NCI-H1436 (cell line): Measurements from ENCODE around the gene CACNA1H.
"Not testable (repeated sequence)": the region's sequence is repeated elsewhere in the genome, so short reads cannot be mapped to it uniquely, and the experiment has no call there.

Experiments
- DNase-seq: peaks from one replicate; lab custom pipeline; 2025; lab: John Stamatoyannopoulos, UW

Gene CACNA1H

DNA sequence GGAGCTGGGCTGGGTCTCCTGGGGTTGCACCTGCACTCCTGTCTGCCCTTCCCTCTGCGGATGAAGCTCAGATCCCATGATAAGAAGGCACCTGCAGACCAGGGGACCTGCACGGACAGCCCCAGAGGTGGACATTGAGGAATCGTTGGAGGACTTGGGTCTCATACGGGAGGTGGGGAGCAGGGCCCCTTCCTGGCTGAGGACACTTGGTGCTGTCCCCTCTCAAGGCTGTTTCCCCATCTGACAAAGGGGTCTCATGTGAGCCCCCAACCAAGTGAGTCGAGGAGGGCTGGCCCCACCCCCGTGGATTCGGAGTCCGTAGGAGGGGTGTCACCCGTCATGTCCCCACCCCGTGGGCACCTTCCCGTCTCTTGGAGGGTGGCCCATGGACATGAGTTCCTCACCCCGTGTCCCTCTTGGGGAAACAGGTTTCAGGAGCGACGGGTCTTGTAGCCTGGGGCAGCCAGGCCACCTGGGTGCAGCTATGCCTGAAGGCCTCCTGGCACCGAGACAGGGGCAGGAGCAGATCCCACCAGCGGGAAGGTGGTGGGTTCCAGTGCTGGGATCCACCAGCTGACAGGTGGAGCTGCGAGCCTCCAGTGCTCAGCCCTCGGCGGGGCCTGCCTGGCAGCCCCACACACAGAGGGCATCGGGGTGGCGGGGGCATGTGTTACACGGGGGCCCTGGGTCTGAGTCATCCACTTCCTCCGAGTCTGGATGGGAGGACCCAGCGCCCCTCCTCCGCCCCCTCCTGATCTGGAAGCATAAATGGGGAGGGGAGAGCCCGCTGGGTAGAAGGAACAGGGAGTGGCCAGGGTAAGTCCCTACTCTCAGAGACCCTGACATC is 102.6 kb downstream of the CACNA1H start, which contains the start of gene TPSD1:
TPSD1 (plus strand) TSS at position 794 of the 847 bp plus-strand sequence. CDS start 212 bp downstream, outside the sequence.
- DNase-seq = not testable (repeated sequence)

DNA sequence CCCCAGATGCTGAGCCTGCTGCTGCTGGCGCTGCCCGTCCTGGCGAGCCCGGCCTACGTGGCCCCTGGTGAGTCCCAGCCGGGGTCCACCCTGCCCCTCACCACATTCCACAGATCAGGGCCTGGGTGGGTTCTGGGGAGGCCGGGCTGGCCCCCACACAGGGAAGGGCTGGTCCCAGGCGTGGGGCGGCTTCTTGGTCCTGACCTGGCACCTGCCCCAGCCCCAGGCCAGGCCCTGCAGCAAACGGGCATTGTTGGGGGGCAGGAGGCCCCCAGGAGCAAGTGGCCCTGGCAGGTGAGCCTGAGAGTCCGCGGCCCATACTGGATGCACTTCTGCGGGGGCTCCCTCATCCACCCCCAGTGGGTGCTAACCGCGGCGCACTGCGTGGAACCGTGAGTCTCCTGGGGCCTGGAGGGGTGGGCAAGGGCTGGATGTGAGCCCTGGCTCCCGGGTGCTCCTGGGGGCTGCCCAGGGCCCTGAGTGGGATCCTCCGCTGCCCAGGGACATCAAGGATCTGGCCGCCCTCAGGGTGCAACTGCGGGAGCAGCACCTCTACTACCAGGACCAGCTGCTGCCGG is 103.5 kb downstream of the CACNA1H start:
- not testable (repeated sequence) for DNase-seq

DNA sequence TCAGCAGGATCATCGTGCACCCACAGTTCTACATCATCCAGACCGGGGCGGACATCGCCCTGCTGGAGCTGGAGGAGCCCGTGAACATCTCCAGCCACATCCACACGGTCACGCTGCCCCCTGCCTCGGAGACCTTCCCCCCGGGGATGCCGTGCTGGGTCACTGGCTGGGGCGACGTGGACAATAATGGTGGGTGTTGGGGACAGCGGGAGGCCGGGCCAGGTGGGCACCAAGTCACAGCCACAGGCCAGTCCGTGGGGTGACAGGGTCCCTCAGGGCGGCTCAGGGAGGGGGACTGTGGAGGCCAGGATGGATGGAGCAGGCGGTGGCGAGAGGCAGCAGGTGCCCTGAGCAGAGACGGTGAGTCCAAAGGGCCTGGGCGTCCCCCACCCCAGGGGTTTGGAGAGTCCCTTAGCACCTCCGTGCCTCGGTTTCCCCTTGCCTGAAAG is 104.0 kb downstream of the CACNA1H start:
- no peak for DNase-seq

DNA sequence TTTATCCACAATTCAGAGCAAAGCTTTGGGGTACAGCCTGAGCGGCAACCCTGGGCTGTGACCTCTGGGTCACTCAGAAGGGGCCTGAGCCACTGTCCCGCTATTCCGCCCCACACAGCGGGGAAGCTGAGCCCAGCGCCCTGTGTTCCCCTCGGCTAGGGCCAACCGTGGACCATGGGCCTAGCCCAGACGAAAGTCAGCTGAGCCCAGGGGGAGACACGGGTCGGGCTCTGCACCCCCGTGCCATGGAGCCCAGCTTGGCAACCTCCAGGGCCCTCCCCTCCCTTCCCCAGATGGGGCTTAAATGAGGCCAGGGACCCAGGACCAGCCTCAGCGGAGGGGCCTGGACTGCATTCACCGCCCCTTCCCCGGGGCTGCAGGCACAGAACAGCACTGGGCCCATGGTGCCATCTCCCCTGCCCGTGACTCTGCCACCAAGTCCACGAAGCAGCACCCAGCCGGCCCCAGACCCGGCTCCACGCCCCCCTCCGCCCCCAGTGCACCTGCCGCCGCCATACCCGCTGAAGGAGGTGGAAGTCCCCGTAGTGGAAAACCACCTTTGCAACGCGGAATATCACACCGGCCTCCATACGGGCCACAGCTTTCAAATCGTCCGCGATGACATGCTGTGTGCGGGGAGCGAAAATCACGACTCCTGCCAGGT is 104.8 kb downstream of the CACNA1H start:
- no peak for DNase-seq

DNA sequence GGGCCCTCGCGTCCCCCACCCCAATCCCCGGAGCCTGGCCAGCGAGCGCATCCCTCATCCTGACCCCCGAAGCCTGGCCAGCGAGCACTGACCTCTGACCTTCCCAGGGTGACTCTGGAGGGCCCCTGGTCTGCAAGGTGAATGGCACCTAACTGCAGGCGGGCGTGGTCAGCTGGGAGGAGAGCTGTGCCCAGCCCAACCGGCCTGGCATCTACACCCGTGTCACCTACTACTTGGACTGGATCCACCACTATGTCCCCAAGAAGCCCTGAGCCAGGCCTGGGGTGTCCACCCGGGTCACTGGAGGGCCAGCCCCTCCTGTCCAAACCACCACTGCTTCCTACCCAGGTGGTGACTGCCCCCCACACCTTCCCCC is 105.3 kb downstream of the CACNA1H start:
- no peak for DNase-seq

DNA sequence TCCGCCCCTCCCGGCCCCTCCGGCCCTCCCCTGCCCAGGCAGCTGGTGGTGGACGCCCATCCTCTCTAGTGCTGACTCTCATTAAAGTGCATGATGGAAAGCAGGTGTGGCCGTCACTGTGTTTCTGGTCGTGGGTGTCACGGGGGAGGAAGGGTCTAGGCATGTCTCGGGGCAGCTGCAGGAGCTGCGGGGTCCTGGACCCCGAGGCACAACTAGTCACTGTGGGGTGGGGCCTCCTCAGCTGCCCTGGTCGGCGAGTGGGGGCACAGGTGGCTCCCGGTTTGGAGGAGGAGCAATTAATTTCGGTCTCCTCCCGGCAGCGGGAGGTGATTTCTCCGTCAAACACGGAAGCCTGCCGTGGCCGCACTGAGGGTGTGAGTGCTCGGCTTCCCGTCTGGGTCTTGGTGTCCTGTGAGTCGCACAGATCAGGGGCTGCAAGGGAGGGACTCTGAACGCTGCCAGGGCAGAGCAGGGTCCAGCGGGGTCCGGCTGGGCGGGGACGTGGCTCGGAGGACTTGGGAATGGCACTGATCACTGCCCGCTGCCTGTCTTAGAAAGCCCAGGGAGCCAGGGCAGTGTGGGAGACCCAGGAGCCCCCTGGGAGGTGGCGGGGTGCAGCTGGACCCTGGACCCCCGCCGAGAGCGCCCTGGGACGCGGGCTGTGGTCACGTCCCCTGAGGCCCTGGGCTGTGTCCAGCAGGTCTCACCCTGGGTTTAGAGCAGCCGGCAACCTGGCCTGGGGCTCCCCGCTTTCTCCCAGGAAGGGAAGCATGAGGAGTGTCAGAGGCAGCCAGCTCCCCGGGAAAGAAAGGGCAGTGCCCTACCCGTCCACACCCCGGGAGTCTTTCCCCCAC is 106.2 kb downstream of the CACNA1H start:
- no peak for DNase-seq

DNA sequence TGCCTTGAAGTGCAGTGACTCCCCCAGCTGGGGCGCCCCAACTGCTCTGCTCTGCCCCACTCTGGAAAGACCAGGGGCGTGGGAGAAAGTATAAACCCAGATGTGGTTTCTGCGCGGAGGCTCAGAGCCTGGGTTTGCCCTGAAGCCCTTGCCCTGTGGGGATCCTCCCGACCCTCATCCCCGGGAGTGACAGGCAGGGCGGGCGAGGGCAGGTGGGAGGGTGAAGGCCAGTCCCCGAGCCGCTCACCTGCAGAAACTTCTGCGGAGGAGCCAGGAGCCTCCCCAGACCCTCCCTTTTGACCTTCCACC is 106.8 kb downstream of the CACNA1H start:
- DNase-seq = no peak

DNA sequence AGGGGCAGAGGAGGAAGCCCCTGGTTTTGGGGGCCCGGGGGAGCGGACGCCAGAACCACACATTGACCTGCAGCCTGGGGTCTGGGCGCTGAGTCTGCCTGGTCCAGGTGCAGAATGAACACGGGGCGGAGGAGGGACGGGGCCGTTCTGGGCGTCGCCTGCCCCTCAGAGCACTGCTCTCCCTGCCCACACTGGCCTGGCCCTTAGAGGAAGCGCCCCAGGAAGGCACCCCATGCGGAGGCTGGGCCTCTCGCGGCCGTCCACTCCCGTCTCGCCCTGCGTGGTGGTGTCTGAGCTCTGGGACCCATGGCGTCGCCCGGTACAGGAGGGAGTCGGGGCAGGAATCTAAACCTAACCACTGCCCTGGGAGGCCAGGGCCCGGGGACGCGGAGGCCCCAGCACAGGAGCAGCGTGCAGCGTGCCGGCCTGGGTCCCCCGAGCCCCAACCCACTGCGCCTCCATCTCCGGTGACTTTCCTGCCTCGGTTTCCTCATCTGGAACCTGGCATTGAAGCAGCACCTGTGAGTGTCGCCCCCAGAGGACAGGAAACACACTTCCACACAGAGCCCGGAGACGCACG is 107.3 kb downstream of the CACNA1H start:
- DNase-seq = no peak

DNA sequence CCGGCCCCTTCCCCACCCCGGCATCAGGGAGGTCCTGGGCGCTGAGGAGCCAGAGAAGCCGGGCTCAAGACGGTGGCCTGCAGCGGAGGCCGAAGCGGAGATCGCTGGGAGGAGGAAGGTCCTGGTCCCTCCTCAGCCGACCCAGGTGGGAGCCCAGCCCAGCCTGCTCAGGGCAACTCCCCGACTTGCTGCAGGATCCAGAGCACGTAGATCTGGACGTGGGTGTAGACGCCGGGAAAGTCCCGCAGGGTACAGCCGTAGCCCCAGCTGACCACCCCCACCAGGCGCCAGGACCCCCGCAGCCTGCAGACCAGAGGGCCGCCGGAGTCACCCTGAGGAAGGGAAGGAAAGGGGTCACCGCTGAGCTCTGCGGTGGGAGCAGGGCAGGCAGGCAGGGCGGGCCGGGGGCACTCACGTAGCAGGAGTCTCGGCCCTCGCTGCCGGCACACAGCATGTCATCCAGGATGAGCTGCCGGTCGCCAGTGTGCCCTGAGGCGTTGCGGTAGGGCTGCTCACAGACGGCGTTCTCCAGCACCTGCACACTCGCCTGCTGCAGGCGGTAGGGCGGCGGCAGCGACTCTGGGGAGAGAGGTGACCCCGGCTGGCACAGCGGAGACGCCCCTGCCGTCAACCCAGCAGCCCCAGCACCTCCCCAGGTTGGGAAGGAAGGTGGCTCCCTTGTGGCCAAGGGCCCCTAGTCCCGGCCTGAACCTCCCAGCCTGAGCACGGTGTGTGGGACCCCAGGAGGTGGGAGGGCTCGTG is 108.4 kb downstream of the CACNA1H start:
- peak; percentile 51 for DNase-seq

DNA sequence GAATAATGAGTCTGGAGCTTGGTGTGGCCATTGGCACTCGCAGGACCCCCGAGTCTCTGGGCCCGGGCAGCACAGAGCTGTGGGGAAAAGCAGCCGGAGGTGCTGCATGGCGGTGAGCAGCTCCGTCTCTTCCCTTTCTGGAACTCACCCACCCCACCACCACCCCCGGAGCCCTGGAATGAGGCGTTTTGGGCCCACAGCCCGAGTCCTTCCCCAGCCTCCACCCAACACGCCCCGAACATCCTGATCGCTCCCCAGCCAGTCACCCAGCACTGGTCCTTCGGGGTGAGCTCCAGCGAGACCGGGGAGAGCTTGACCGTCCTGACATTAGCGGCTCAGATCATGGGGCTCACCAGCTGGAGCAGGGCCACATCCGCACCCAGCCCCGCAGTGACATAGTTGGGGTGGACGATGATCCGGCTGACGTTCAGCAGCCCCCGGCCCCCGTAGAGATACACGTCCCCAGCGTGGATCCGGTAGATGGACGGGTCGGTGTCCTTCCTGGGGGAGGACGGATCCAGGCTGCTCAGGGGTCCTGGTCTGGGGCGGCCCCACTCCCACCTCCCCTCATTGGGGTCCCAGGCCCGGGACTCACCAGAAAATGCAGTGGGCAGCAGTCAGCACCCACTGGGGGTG is 109.4 kb downstream of the CACNA1H start:
- no peak for DNase-seq

DNA sequence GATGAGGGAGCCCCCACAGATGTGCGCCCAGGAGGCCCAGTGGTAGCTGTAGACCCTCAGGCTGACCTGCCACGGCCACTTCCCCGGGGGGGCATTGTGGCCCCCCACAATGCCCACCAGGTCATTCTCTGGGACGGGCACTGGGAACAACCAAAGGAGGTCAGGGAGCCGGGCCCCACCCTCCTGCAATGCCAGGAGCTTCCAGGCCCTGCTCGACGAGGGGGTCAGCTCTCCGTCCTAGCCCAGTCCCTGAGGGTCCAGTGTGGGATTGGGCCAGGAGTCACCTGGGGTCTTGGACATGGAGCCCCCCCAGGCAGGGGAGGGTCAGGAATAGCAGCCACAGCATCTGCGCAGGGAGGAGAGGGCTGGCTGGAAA is 109.9 kb downstream of the CACNA1H start:
- DNase-seq = no peak

DNA sequence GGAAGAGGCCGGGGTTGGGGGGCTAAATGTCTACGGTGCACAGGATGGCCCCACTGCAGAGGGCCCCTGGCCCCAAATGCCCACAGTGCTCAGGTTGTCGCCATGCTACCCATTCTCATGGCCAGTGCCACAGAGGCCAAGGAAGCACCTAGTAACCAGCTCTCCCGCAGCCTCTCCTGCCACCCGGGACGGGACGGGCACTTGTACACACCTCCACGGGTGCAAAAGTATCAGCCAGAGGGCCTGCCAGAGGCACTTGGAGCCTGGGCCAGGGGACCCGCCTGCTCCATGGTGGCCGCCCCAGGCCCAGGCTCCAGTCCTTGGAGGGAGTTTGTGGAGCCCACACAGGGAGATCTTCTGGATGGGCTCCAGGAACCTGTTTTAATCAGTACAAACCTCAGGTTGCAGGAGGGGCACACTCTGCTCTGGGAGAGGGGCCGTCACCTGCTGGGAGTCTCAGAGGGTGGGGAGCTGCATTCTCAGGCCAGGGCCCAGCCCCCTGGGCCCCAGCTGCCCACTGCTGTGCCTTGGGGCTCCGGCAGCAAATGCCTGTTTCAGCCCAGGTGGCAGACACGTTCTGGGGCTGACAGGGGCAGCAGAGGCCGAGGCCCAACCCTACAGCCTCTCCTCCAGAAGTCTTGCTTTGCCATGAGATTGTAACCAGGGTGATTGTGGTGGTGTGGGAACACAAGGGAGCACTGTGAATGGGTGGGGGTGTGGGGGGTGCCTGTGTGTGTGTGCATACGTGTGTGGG is 110.9 kb downstream of the CACNA1H start:
- DNase-seq = no peak

DNA sequence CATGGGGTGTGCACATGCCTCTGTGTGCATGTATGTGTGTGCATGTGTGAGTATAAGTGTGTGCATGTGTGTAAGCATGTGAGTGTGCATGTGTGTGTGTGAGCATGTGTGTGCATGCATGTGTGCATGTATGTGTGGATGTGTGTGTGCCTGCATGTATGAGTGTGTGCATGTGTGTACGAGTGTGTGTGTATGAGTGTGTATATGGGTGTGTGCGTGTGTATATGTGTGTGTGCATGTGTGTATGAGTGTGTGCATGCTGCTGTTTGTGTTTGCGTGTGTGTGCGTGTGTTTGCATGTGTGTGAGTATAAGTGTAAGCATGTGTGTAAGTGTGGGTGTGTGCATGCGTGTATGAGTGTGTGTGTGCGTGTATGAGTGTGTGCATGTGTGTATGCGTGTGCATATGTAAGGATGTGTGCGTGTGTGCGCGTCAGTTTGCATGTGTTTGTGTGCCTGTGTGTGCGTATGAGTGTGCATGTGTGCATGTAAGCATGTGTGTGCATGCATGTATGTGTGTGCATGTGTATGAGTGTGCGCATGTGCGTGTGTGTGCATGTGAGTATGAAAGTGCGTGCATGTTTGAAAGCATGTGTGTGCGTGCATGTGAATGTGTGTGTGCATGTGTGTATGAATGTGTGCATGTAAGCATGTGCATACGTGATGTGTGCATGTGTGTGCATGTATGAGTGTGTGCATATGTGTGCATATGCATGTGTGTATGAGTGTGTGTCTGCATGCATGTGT is 111.6 kb downstream of the CACNA1H start:
- DNase-seq = no peak

DNA sequence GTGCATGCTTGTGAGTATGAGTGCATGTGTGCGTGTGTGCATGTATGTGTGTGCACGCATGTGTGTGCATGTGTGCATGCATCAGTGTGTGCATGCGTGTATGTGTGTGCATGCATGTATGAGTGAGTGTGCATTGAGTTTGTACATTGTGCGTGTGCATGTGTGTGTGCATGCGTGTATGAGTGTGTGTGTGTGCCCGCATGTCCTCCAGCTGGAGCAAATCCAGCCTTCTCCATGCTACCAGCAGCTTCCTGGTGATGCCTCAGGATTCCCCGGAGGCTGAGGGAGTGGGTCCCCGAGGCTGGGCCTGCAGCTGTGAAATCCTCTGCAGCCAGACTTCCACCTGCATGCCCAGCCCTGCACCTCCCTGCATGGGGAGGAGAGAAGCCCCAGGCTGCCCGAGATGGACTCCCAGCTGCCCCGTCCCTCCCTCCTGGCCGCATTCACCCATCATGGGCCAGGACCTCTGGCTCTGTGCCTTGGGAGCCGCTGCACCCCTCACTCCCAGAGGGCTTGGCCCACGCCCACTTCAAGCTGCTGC is 112.3 kb downstream of the CACNA1H start:
- DNase-seq = no peak

DNA sequence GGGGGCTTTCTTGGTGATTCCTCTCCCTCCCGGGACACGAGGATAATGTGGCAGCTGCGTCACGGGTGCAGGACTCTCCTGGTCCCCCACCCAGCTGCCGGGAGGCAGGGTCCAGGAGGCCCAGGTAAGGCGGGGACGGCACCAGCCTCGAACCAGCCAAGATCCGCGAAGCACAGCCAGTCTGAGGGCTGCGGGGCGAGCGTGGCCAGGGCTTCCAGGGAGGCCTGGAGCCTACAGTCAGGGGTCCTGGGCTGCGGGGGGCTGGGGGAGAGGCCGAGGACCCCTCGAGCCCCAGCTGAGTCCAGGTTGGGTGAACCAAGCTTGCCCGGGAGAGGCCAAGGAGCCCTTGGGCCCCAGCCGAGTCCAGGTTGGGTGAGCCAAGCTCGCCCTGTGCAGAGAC is 112.9 kb downstream of the CACNA1H start:
- no peak for DNase-seq

DNA sequence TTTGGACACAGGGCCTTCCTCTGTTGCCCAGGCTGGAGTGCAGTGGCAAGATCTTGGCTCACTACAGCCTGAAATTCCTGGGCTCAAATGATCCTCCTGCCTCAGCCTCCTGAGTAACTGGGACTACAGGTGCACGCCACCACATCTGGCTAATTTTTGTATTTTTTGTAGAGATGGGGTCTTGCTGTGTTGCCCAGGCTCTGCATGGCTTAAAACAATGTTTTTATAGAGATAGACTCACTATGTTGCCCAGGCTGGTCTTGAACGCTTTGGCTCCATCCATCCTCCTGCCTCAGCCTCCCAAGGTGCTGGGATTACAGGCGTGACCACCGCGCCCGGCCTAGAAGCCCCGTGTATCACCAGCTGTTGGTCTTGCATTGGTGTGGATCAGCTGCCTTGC is 116.5 kb downstream of the CACNA1H start:
- not testable (repeated sequence) for DNase-seq

DNA sequence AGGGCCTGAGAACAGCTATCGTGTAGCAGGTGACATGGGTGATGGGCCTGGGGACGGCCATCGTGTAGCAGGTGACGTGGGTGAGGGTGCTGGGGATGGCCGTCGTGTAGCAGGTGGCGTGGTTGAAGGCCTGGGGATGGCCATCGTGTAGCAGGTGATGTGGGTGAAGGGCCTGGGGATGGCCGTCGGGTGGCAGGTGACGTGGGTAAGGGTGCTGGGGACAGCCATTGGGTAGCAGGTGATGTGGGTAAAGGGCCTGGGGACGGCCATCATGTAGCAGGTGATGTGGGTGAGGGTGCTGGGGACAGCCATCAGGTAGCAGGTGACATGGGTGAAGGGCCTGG is 118.4 kb downstream of the CACNA1H start:
- DNase-seq = no peak
